Amygdala (tissue), 56 donors: ENCODE results near the gene CAGE1.

Source experiments
- DNase-seq, 56 donors: peaks; one replicate each; lab custom pipeline; 2025; lab: John Stamatoyannopoulos, UW

The CAGE1 gene

GRCh38 chr6:7389451-7390225 lies at the start of gene CAGE1, which contains the start of gene RIOK1:
TSS of gene CAGE1 (minus strand) at chr6:7389742. CDS start at chr6:7387173, 2,569 bp downstream.
TSS of gene RIOK1 (plus strand) at chr6:7389808. CDS start at chr6:7390003, 195 bp downstream.
- peak; percentile 65 to 96 (median 88) for DNase-seq

DNA sequence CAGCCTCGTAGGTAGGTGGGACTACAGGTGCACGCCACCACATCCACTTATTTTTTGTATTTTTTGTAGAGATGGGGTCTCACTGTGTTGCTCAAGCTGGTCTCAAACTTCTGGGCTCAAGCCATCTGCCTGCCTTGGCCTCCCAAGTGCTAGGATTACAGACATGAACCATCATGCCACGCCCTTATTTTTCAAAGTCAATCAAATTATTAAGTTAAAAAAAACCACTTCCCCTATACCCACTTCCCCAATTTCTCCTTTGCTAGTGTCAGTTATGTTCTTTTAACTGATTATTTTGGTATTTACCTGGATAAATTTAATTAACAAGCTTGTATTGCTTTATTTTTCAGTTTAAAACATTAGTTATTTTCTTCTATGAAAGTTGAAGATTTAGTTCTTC lies 49.7 kb upstream of the CAGE1 start:
- DNase-seq, result no peak

GRCh38 chr6:7438011-7438410 lies 48.5 kb upstream of the CAGE1 start:
- no peak for DNase-seq

DNA sequence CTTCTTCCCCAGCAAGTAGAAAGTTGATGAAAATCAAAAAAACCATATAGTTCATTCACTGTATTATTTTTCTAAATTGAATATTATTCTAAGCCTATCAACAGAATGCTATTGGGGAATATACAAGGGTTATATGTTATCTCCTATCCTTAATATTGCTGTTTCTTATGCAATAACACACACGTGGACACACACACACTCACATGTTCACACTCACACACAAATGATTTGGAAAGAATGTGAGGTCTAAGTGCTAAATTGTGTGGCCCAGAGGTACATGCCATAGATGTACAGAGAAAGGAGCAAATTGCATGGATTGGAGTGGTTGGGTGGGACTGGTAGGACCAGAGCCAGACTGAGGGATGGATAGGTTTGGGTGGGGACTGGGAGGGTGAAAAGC lies 45.1 kb upstream of the CAGE1 start:
- no peak for DNase-seq

GRCh38 chr6:7433121-7433617 lies 43.6 kb upstream of the CAGE1 start:
- DNase-seq, result no peak

DNA sequence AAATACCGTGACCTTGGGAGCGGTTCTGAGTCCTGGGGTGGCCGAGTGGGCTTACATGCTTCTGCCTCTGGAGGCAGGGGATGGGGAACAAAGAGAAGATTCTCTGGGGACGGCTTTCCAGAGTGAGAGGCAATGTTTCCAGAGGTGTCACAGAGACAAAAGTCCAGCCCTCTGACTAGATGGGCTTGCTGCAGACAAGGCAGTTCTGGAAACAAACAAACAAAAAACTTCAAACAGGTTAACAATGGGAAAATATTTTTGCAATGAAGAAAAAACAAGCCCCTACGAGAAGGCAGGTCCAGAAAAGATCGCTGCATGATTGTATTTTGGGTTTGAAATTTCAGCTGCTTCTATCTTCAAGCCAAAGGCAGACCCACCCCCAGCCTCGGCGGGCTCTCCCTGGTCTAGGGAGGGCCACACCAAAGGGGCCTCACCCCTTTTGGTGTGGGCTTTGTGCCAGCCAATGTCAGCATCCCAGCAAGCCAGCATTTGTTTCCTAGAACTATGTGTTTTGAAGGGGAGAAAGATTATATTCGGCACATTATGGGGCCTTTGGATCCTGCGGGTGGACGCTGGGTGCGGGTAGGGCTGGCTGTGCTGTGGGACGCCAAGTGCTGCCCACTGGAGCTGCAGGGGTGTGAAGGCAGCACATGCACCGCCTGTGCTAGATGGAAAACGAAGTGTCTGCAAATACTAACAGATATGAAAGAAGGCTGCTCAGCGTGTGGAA lies 43.0 kb upstream of the CAGE1 start:
- no peak for DNase-seq

GRCh38 chr6:7431674-7432390 lies 42.3 kb upstream of the CAGE1 start:
- DNase-seq, result no peak

- no peak for DNase-seq
Measured at GRCh38 chr6:7431313-7431673, 41.8 kb upstream of the CAGE1 start.

- DNase-seq, result no peak
Measured at GRCh38 chr6:7426447-7427169, 37.1 kb upstream of the CAGE1 start.

- no peak for DNase-seq
Measured at GRCh38 chr6:7425808-7426190, 36.3 kb upstream of the CAGE1 start.

- DNase-seq, result no peak
Measured at GRCh38 chr6:7424967-7425807, 35.6 kb upstream of the CAGE1 start.

DNA sequence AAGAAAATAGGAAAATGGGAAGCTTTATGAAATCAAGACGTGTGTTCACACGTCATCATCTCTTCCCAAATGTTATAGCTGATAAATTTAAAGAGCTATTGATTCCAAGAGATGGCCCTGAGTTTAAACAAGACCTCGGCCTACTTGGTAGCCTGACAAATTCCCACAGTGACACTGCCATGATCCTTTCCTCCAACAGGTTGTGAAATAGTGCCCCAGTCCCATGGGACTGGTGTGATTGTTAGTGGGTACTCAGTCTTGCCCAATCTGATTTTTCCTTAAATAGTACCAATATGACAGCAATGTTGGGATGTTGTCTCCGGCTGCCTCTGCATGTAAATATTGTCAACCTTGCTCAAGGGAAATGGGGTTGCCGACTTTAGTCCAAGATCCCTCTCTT lies 34.5 kb upstream of the CAGE1 start:
- no peak for DNase-seq

- no peak for DNase-seq
Measured at GRCh38 chr6:7421066-7421465, 31.5 kb upstream of the CAGE1 start.

DNA sequence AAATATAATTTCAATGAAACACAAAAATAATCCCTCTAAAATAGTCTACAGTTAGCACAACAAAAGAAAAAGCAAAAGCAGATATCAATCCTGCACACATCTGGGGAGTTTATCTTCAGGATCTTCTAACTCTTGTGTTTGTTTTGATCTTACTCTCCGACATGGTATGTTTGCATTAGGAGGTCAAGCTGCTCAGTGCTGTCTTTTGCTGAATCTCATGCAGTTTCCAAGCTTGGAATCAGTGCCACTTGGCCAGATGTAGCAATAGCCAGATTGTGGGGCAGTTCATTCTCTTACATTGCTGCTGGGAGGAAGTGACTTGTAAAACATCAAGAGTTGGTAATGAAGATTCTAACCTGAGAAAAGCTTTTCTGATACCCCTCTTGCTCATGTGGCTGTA lies 29.5 kb upstream of the CAGE1 start:
- DNase-seq, result no peak

- DNase-seq, result no peak
Measured at GRCh38 chr6:7418238-7418905, 28.8 kb upstream of the CAGE1 start.

DNA sequence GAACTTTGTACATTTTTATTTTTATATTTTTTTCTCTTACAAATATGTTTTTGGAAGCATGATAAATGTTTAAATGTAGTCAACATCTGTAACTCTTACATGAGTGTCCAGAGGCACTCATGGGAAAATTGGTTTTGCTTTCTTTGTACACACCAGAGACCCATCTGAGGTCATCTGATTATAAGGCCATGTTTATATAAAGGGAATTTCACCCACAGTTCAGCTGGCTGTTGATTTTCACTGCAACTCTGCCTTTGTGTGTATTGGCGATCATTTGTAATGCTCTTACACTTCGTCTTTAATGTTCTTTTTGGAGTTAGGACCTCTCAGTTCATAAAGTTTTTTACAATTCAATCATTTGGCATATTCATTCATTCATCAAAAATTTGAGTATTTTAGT lies 28.1 kb upstream of the CAGE1 start:
- no peak for DNase-seq

GRCh38 chr6:7414811-7415210 lies 25.3 kb upstream of the CAGE1 start:
- DNase-seq, result no peak

GRCh38 chr6:7413151-7413823 lies 23.7 kb upstream of the CAGE1 start:
- no peak for DNase-seq

- DNase-seq, result no peak
Measured at GRCh38 chr6:7411328-7411727, 21.8 kb upstream of the CAGE1 start.
